Stimulated activated CD8-positive, alpha-beta memory T cell treated with anti-CD3 and anti-CD28 coated beads, Interleukin-7, amount 100 ng/mL, for 48 hours (primary cell): ENCODE measurements around the gene PDE8B.

Experiments used
- DNase-seq, 2 donors: peaks; one replicate each; pipeline ENCODE4 v3.0.0-alpha.2; 2020; ENCODE audit warnings: low read depth in 1 of 2; ENCODE audit errors: extremely low read depth in 1 of 2

Gene PDE8B

DNA sequence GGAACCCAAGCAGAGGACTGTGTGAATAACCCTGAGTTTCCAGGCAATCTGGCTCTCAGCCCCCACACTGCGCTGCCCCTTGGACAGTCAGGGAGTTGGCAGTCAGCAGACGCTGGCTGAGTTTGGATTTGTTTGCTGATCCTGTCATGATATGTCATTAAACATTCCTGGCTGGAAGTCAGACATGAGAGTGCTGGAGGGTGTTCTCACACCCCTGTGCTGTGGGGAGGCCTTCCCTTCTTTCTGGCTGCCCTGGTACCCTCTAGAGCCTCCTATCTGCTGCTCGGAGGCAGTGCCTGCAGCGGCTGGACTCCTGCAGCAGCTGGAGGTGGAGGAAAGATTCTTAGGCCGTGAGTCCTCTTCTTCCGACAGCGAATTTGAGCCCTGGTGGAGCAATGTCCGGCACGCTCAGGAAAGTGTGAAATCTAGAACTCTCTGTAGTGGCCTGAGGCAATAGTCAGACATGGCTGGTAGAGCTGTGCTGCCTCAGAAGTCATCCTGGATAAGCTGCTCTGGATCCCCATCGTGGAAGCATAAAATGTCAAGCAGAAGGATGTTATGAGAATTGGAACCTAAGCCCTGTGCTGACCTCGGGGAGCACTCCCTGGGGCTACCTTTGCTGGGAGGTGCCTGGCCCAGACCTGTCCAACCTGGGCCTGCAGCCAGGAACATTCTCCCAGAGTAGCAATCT lies 72.0 kb downstream of the PDE8B start:
- DNase-seq = no peak

DNA sequence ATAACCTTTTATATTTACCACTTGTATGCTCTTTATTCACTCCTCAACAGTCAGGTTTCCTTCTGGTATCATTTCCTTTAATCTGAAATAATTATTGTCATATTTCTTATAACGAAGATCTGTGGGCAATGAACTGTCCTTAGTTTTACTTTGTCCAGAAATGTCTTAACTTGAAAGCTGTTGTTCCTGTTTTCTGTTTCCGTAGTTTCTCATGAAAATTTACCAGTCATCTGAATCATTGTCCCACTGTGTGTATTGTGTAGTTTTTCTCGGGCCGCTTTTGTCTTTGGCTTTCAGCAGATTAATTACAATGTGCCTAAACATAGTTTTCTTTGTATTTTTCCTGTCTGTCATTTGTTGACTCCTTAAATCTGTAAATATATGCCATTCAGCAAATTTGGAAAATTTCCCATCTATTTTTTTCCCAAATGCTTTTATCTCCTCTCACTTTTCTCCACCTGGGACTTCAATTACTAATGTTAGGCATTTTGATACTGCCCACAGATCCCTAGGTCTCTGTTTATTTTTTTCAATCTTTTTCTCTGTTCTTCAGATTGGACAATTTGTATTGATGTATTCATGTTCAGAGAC lies 74.9 kb downstream of the PDE8B start:
- DNase-seq = no peak

DNA sequence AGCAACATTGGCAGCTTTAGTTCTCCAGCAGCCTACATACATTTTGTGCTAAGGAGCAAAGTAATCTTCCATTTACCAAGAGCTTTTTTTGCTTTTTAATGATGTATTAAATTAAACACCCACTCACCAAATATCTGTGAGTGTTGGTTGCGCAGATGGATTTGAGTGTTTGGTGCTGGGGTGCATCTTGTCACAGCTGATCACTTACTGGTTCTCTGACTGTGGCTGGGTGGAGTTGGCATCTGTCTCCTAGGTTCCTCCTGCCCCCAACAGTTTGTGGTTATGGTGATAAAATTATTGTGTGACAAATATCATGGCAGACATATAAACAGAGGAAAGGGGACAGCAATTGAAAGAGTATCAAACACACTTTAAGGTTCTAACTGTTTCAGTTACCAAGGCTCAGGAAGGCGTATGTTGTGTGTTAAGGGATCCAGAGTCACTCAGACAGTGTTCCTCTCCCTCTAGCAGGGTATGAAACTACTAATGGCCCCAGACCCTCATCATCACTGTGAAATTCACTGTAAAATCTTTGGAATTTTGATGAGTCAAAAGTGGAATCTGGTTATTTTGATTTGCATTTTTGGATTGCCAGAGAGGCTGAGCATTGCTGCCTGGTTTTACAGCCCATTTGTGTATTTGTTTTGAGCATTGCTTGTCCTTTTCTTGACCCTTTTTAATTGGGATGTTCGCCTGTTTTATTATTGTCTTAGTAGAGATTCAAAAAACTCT lies 81.7 kb downstream of the PDE8B start:
- DNase-seq = no peak

DNA sequence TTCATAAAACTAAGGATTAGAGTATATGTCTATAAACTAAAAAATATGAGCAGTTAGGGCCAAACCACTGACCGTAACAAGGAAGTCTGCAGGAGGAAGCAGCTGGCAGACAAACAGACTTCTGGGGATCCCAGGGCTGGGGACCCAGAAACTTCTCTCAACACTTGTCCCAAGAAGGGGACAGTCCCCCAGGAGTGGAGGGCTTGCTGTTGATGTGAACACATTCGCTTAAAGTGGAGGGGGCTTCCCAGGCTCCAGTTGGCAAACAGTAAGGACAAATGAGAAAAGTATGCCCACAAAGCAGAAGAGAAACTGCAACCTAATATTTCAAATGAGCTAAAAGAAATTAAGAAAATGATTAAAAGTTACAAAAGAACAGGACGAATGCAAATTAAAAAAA lies 83.7 kb downstream of the PDE8B start:
- no peak for DNase-seq

DNA sequence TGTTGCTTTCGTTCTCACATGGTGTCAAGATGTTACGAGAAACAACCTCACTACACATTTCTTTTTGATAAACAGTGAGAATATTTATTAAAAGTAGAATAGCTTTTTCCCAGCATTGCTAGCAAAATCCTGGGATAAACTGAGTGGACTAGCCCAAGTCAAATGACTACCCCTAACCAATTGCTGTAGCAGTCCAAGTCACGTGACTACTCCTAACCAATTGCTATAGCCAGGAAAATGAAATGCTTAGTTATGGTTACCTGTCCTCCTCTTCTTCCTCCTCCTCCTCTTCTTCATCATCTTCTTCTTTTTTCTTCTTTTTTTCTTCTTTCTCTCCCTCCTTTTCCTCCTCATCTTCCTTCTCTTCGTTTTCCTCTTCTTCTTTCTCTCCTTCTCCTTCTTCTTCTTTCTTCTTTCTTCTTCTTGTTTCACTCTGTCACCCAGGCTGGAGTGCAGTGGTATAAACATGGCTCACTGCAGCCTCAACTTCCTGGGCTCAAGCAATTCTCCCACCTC lies 85.4 kb downstream of the PDE8B start:
- DNase-seq = no peak

DNA sequence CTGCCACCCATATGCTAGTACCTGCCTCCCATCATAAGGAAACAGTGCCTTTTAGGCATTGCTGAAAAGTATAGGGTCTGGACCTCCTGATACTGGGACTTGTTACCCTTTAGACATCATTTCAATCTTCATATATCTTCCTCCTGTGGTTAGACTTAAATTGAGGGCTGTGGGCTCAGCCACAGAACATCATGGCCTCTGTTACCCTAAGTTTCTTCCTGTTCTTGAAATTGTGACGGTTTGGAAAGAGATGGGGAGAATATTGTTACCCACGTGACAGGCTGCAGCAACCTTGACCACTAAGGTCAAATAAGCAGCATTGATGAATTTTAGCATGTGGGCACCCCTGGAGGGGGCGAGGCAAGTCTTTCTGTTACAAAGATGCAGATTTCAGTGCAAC lies 87.7 kb downstream of the PDE8B start:
- no peak for DNase-seq

DNA sequence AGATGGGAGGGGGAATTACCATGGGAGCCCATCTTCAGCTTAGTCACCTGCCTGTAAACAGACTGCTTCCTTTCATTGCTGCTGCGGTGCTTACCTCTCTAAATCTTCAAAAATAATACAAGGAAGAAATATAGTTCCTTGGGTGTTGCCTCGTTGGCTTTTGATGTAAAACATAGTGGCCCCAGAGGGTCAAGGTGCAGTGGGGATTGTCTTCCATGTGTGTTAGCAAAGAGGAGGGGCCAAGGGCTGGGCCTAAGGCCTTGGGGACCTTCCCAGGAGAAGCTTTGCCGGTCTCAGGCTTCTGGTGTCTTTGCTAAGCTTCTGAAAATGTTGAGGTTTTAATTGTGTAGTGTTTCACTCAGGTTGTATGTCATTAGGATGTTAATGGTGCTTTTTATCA lies 90.0 kb downstream of the PDE8B start:
- DNase-seq = no peak

DNA sequence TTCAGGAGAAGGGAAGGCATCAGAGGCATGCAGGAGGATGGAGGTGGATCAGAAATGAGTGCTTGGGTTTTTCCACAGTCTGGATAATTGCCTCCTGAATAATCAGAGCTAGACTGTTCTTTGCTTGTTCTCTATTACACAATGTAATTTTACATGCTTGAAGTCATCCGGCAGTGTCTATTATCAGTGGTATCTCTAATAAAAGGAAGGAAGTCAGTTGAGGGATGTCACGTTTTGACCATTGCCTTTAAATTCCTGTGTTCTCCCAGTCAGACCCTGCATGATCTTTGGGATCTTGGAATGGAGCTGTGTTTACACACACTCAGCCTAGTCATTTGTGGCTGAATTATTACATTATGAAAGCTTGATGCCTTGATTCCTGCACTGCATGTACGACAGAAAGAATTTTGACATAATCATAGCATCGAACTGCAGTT lies 91.0 kb downstream of the PDE8B start:
- DNase-seq = no peak

DNA sequence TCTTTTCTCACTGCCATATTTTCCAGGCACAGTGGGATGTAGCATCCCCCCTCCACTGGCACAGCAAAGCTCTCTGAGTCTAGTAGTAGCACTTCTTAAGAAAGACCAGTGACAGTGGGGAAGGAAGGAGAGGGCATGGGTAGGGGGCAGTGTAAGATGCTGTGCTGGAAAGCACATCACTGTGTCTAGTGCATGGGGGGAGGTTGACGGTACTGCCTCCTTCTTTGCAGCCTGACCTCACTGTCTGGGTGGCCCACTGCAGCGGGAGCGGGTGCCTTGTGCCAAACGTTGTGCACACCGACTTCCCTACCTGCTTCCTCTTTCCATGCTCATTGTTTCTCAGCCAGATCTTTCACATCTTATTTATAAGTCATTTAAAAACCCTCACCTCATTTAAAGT lies 91.8 kb downstream of the PDE8B start:
- no peak for DNase-seq

DNA sequence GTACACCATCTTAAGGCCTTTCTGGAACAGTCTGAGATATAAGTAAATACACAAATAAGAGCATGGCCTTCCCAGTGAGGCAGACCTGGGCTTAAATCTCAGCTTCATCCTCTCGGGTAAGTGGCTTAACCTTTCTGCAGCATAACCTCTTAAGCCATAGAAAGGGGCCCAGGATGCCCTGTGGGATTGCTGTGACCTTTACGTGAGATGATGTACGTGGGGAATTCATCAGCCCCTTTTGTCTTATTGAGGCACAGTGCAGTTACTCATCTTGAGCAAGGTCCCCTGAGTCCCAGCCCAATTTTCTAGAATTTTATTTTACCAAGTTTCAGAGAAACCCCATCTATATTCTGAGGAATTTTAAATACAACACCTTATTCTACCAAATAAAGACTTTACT lies 92.2 kb downstream of the PDE8B start:
- no peak for DNase-seq

DNA sequence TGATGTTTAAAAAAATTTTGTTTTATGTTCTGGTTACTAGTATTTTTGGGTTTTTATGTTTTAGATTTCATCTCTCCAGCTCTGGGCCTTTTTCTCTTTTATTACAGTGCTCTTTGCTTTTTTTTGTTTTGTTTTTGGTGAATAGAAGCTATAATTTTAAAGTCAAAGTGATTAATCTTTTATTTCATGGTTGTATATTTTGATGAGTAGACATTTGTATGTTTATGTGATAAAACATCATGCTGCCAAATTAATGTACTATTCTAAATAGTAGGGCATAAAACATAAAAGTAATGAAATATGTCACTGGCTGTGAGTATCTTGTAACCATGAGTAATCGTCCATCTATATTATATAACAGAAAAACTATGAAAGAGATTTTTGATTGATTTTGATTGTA lies 93.9 kb downstream of the PDE8B start:
- no peak for DNase-seq

DNA sequence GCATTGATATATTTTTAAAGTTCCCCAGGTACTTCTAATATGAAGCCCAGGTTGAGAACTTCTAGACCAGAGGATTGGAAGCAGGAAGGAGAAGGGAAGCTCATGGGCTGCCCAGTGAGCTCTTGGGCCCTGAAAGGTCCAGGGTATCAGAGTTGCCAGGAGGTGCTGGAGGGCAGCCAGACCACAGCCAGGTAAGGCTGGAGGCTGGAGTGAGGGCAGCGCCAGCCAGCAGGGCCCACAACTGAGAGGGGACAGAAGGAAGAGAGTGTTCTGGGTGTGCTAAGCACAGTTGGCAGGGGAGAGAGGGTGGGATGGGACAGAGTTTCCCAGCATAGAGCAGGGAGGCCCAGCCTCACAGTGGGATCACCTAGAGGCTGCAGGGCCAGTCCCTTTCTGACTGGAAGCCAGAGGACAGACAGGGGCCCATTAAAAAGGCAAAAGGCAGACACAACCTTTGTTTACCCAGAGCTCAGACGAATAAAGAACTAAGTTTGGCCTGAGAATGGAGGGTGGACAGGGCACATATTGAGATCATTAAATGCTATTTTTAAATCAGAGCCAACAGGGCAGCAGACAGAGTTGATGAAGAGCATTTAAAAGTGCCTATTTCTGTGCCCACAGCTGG lies 94.9 kb downstream of the PDE8B start:
- no peak for DNase-seq

DNA sequence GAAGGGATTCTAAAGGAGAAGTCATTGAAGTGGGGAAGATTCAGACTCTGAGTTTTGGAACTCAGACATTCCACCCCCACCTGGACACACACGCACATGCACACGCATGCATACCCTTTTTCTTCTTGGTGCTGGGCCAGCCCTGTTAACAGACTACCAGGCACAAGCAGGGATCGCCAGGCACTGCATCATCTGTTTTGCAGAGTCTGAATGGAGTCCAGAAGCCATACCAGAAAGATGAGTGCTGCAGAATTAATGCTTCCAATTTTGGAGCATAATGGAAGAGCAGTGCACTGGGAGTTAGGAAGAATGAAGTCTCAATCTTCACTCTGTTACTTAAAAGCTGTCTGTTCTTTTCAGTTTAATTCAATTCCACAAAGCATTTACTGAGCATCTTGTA lies 95.5 kb downstream of the PDE8B start:
- DNase-seq = no peak

DNA sequence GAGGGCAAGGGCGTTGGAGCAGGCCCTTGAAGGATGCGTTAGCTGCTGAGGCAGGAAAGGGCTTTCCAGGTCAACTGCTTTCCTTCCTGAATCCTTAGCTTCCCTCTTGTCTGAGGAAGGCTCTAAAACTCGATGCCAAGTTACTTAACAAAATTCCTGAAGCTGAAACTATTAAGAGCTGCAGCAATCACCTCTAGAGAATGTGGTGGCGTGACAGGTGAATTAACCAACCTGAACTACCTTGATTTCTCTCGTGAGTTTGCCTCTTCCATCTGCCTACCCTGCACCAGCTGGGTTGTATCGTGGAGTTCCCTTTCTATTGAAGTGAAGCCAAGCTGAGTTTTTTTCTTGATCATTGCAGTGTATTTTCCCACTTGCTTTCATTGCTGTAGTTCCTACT lies 96.1 kb downstream of the PDE8B start:
- DNase-seq = no peak

DNA sequence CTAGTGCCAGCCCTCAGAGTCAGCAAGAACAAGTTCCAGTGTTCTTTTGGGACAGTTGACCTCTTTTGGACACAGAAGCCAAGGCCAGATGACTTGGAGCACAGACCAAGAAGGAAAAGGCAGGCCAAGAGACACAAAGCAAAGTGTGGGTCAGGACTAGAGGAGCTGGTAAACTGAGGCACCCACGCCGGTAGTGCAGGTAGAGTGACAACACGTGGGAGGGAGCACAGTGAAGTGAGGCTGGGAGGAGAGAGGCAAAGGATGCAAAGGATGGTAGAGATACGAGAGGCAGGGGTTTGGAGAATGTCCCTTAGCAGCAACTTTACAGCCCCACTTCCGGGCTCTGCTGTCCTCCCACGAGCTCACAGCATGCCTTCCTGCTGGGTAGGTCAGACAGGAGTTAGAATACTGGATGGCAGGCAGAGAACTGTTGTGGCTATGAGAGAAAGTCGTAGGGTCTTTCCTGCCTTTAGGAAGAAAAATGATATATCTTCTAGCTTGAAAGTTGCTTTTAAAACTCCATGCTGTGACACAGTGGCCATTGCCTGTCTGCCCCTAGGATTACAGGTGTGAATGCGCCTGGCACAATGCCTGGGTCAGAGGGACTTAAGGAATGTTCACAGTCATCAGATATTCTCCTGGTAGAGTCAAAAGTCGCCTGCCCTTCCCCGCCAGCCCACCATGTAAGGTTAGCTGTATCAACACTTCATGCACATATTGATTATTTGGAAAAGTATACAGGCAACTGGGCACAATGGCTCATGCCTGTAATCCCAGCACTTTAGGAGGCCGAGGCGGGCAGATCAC lies 97.9 kb downstream of the PDE8B start:
- DNase-seq = no peak

DNA sequence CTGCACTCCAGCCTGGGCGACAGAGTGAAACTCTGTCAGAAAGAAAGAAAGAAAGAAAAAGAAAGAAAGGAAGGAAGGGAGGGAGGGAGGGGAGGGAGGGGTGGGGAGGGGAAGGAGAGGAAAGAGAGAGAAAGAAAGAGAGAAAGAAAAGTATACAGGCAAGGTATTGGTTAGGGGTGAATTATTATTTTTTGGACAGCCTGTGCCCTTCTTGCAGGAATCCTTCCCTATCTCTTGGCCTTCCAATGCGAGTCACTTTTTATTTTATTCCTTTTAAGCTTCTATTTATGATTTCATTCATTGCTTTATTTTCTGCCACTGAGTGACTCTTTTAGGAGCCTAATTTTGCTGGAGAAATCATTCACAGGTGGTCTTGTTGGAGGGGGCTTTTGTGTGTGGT lies 98.7 kb downstream of the PDE8B start:
- no peak for DNase-seq

DNA sequence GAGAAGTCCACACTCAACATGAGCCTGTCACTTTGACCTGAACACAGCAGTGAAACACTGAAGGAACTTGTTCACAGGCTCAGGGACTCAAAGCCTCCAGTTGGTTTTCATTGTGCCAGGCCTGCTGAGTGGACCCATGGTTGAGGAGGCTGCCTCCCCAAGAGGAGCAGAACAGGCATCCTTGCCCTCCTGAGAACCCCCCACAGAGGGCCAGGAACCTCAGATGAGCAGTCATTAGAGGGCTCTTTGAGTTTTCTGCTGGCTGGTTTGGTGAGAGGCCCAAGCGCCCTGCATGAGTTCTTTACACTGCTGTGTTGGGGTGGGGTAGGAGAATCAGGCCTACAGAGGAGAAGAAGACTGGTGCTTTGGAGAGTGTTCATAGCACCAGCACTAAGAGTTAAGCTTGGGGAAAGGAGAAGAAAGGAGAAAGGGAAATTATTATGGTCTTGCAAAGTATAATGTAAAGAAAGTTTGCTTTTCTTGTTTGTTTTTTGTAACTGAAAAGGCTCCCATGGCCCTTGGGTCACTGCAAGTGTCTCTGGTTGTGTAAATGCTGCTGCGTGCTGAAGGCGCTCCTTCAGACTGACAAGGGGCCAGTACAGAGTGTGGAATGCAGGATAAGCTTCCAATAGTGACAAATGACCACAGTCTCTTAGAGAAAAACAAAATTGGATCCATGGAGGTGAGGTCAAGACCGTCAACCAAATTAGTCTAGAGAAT lies 100.2 kb downstream of the PDE8B start:
- no peak for DNase-seq

DNA sequence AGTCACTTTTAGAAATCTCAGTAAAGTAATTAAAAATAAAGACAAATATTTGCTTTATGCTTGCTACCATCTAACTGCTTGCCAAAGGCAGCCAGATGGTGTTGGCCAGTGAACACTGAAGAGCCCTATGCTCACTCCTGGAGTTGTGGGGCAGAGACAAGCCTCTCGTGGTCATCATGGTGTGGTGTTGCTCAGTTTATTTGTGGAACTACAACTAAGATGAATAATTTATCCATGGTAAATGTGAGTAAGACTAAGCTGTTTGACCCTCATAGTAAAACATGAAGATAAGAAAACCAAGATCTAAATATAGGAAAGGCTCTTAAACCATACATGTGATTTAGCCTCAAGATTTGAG lies 100.7 kb downstream of the PDE8B start:
- no peak for DNase-seq

DNA sequence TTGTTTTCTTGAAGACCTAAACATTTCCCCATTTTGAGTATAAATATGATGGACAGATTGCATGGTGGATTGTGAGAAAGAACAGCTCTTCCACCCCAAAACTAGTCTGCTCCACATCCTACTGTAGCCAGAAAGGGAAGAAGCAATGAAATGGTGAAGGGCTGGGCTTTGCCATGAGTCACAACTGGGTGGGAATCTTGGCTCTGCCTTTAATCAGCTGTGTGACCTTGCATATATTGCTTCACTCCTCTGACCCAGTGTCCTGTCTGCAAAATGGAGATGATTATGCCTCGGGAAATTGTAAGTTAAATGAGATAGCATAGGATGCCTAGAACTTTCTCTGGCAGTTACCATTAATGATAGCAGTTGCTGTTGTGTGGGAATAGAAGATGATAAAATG lies 101.9 kb downstream of the PDE8B start:
- DNase-seq = no peak
